WTC11 (cell line): Measurements from ENCODE around the gene MRPL34. TPM values are rescaled to one million over a fixed set of nuclear protein-coding genes. Genes with fewer than 3 reads are reported as not detected.

Experiments used
- ATAC-seq: fragments of 200-7000 bp; cut with Tn5 transposase; 2 replicates; pipeline ENCODE4 v1.10.0; 2021; ENCODE audit warnings: mild to moderate bottlenecking, moderate library complexity
- CTCF ChIA-PET: fragments of 300-600 bp; sonication (Branson Sonifier 250); formaldehyde crosslinking; loops from one replicate; lab custom pipeline; 2021; ENCODE audit warnings: antibody characterized with exemption; lab: Charles Lee
- POLR2A ChIA-PET: fragments of 350-600 bp; sonication (Branson Sonifier 250); formaldehyde crosslinking; loops from one replicate; lab custom pipeline; 2021; ENCODE audit warnings: antibody characterized with exemption; lab: Charles Lee
- DNase-seq: peaks from one replicate; pipeline ENCODE4 v3.0.0; 2021; ENCODE audit warnings: low spot score
- H3K27ac Mint-ChIP-seq: 2 replicates; pipeline ENCODE4 v1.8.0; 2021; ENCODE audit warnings: mixed read lengths
- H3K27me3 Mint-ChIP-seq: 2 replicates; pipeline ENCODE4 v1.8.0; 2021; ENCODE audit warnings: low read depth, mild to moderate bottlenecking, moderate library complexity, mixed read lengths
- H3K36me3 Mint-ChIP-seq: 2 replicates; pipeline ENCODE4 v1.8.0; 2021; ENCODE audit warnings: mixed read lengths
- H3K4me1 Mint-ChIP-seq: 2 replicates; pipeline ENCODE4 v1.8.0; 2022; ENCODE audit warnings: mixed read lengths
- H3K4me3 Mint-ChIP-seq: 2 replicates; pipeline ENCODE4 v1.8.0; 2021; ENCODE audit warnings: mild to moderate bottlenecking, moderate library complexity, mixed read lengths
- H3K9me3 Mint-ChIP-seq: 2 replicates; pipeline ENCODE4 v1.8.0; 2021; ENCODE audit warnings: mixed read lengths
- EMX1 ChIP-seq: fragments of 250-450 bp; sonication (Bioruptor Pico); IDR thresholded peaks from 2 replicates; pipeline ENCODE4 v1.8.0; 2021; ENCODE audit warnings: mild to moderate bottlenecking
- GRHL2 ChIP-seq: fragments of 250-450 bp; sonication (Bioruptor Pico); IDR thresholded peaks from 2 replicates; pipeline ENCODE4 v1.8.0; 2022; ENCODE audit warnings: mild to moderate bottlenecking, moderate library complexity; ENCODE audit not compliant: insufficient replicate concordance, severe bottlenecking
- IRF2 ChIP-seq: sonication (generic); formaldehyde crosslinking; IDR thresholded peaks from 2 replicates; pipeline ENCODE4 v1.8.0; 2022; ENCODE audit warnings: low read depth, missing genetic modification reagents, borderline replicate concordance
- MXD4 ChIP-seq: fragments of 250-450 bp; sonication (Bioruptor Pico); IDR thresholded peaks from 2 replicates; pipeline ENCODE4 v1.8.0; 2021; ENCODE audit warnings: mild to moderate bottlenecking, moderate library complexity, borderline replicate concordance
- MYBL2 ChIP-seq: sonication (generic); formaldehyde crosslinking; IDR thresholded peaks from 2 replicates; pipeline ENCODE4 v1.8.1; 2023; ENCODE audit warnings: mild to moderate bottlenecking, moderate library complexity, missing genetic modification reagents
- ZNF396 ChIP-seq: fragments of 250-450 bp; sonication (Bioruptor Pico); IDR thresholded peaks from 2 replicates; pipeline ENCODE4 v1.8.0; 2021; ENCODE audit warnings: mild to moderate bottlenecking, moderate library complexity, borderline replicate concordance
- total RNA-seq: library from RNA; stranded (reverse); gene quantifications from 3 replicates; pipeline ENCODE4 v1.2.3, GENCODE V29; 2021
- TF ChIP-seq, protein P1 (sequence below): fragments of 250-450 bp; sonication (Bioruptor Pico); IDR thresholded peaks from 2 replicates; pipeline ENCODE4 v1.9.0; 2021; ENCODE audit warnings: mild to moderate bottlenecking
- TF ChIP-seq, protein P2 (sequence below): fragments of 250-450 bp; sonication (Bioruptor Pico); conservative IDR thresholded peaks from 2 replicates; pipeline ENCODE4 v1.9.0; 2021; ENCODE audit warnings: mild to moderate bottlenecking
- TF ChIP-seq, protein P3 (sequence below): sonication (generic); formaldehyde crosslinking; IDR thresholded peaks from 2 replicates; pipeline ENCODE4 v1.8.0; 2022; ENCODE audit warnings: mild to moderate bottlenecking, missing genetic modification reagents

The MRPL34 gene
- total RNA-seq, 1 experiment from 2014 or later, result 130 TPM

DNA sequence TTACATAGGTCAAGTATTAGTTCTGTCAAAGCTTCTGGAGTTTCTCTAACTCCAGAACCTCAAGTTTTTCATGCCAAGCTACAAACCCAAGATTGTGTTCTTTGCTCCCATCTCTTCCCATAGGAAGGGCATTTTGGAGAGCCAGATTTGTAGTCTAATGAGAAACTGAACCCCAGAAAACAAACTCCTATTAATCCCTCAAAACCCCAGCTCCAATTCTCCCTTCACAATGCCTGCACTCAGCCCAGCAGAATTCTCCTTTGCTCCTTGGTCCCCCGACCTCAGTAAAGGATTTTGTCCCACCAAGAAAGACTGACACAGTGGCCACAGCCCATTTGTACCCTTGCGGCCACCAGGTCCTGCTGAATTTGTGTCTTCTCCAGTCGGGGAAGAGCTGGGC is 49.5 kb upstream of the MRPL34 start (continued):
- TF ChIP-seq, protein P1, sequence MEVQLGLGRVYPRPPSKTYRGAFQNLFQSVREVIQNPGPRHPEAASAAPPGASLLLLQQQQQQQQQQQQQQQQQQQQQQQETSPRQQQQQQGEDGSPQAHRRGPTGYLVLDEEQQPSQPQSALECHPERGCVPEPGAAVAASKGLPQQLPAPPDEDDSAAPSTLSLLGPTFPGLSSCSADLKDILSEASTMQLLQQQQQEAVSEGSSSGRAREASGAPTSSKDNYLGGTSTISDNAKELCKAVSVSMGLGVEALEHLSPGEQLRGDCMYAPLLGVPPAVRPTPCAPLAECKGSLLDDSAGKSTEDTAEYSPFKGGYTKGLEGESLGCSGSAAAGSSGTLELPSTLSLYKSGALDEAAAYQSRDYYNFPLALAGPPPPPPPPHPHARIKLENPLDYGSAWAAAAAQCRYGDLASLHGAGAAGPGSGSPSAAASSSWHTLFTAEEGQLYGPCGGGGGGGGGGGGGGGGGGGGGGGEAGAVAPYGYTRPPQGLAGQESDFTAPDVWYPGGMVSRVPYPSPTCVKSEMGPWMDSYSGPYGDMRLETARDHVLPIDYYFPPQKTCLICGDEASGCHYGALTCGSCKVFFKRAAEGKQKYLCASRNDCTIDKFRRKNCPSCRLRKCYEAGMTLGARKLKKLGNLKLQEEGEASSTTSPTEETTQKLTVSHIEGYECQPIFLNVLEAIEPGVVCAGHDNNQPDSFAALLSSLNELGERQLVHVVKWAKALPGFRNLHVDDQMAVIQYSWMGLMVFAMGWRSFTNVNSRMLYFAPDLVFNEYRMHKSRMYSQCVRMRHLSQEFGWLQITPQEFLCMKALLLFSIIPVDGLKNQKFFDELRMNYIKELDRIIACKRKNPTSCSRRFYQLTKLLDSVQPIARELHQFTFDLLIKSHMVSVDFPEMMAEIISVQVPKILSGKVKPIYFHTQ, result no peak
- no peak for TF ChIP-seq EMX1
- no peak for TF ChIP-seq MYBL2 (CRISPR knock-in tag)
- TF ChIP-seq GRHL2, result no peak

DNA sequence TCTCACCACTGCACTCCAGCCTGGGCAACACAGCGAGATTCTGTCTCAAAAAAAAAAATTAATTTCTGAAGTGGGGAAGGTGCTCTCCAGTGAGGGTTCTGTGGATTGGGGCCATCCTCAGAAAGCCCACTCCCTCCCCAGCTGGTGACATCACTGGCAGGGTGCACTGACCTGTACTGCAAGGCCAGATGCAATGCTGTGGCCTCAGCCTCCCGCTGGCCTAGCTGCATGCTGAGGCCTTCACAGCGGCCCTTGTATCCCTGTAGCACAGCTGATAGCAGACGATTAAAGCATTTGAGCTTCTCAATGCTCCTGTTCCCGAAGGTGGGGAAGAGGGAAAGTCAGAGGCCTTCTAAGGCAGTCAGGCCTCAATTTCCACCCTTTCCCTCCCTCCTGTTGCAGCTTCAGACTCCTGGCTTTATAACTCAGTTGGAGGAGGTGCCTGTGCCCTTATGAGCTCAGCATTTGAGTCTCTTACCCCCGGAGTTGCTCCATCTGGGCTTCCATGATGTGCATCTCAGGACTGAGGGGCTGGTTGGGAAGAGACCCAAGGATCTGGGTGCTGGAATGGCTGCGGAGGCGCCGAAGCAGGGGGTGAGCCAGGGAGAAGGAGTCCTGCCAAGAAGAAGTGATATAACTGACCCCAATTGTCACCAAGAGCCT is 46.4 kb upstream of the MRPL34 start:
- DNase-seq (no peak), ATAC-seq (no peak)
- ChIA-PET CTCF (interaction anchor here (0.6 to 4.2 kb wide), 6 partner anchors 11 to 167 kb away, joined by 3 to 38 read pairs (median 5); partner anchors contain the start of genes ANKLE1 and USE1), POLR2A (interaction anchor here (1.0 kb wide), 1 partner anchor 11 kb away, joined by 5 read pairs; no protein-coding TSS in a partner anchor)
- H3K9me3 Mint-ChIP-seq, result peaks cover 12% of the 10 kb centered on the region
- peaks cover 7% of the 10 kb centered on the region for H3K27me3 Mint-ChIP-seq
- no peak overlapping the region for H3K27ac Mint-ChIP-seq
- no peak overlapping the region for H3K4me3 Mint-ChIP-seq
- peaks cover 11% of the 10 kb centered on the region for H3K4me1 Mint-ChIP-seq
- peaks cover 42% of the 10 kb centered on the region for H3K36me3 Mint-ChIP-seq
- TF ChIP-seq IRF2 (CRISPR knock-in tag), result no peak
- TF ChIP-seq, protein P1, result no peak

DNA sequence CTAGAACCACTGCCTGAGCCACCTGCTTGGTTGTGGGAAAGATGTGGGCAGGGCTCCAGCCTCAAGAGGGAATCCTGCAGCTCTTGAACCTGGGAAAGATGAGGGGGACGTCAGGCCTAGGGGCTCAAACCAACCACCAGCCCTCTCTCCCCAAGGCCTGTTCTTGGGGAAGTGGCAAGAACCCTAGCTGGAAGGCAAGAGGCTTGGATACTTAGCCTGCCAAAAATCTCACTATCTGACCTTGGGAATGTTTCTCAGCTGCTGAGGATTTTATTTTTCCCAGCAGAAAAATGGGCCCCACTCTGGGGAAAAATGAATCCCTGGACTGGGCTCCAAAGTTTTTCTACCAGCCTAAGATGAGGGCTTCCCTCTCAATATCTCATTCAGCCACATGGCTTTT is 45.7 kb upstream of the MRPL34 start:
- TF ChIP-seq MXD4 (no peak), GRHL2 (no peak), ZNF396 (CRISPR knock-in tag) (no peak)
- TF ChIP-seq, protein P2, sequence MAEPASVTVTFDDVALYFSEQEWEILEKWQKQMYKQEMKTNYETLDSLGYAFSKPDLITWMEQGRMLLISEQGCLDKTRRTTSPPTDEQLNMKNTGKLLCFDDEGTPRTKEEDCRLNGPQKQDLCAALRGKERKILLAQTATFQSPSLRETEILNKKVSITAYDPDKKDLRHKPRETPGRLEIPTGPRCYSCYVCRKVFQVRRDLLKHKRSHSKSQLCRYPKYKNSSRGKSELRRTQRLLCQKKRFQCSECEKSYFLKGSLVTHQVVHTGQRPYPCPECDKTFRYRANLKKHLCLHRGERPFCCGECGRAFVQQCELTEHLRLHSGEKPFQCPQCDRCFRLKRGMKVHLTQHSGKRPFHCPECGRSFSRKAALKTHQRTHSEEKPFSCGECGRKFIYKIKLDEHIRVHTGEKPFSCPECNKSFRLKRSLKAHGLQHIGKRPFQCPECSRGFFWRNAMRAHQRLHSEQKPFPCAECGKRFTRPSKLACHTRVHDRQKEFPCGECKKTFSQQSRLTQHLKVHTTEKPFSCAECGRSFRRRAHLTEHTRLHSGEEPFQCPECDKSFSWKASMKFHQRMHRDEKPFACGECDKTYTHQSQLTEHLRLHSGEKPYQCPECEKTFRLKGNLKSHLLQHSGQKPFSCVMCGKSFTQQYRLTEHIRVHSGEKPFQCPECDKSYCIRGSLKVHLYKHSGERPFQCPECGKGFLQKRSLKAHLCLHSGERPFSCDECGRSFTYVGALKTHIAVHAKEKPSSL (CRISPR knock-in tag), result no peak
- TF ChIP-seq, protein P3, sequence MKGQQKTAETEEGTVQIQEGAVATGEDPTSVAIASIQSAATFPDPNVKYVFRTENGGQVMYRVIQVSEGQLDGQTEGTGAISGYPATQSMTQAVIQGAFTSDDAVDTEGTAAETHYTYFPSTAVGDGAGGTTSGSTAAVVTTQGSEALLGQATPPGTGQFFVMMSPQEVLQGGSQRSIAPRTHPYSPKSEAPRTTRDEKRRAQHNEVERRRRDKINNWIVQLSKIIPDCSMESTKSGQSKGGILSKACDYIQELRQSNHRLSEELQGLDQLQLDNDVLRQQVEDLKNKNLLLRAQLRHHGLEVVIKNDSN (CRISPR knock-in tag), result no peak
- no peak for DNase-seq
- no peak for ATAC-seq
- H3K4me1 Mint-ChIP-seq, result peaks cover 18% of the 10 kb centered on the region
- ChIA-PET POLR2A (interaction anchor here (1.4 kb wide), 1 partner anchor 12 kb away, joined by 7 read pairs; no protein-coding TSS in a partner anchor), CTCF (interaction anchor here (0.7 to 4.2 kb wide), 9 partner anchors 12 to 54 kb away, joined by 3 to 38 read pairs (median 4); partner anchors contain the start of genes ANKLE1, DDA1 and USE1)
- no peak overlapping the region for H3K27ac Mint-ChIP-seq
- H3K36me3 Mint-ChIP-seq, result peaks cover 39% of the 10 kb centered on the region
- no peak overlapping the region for H3K4me3 Mint-ChIP-seq
- H3K27me3 Mint-ChIP-seq, result peaks cover 7% of the 10 kb centered on the region
- peaks cover 12% of the 10 kb centered on the region for H3K9me3 Mint-ChIP-seq
